ENCODE measurements around the gene ANO2.

ANO2 gene

GRCh38 chr12:5654019-5654418 is 291.0 kb downstream of the ANO2 start:
- no peak for DNase-seq

- no peak for DNase-seq
Measured at GRCh38 chr12:5650829-5651461, 294.1 kb downstream of the ANO2 start.

GRCh38 chr12:5650281-5650680 is 294.8 kb downstream of the ANO2 start:
- DNase-seq: no peak

- DNase-seq: no peak
Measured at GRCh38 chr12:5648692-5649359, 296.2 kb downstream of the ANO2 start.

GRCh38 chr12:5643266-5643665 is 301.8 kb downstream of the ANO2 start:
- no peak for DNase-seq

GRCh38 chr12:5637698-5638097 is 307.4 kb downstream of the ANO2 start:
- no peak for DNase-seq

GRCh38 chr12:5636907-5637306 is 308.2 kb downstream of the ANO2 start:
- DNase-seq: no peak

GRCh38 chr12:5633106-5633505 is 312.0 kb downstream of the ANO2 start:
- no peak for DNase-seq

- no peak for DNase-seq
Measured at GRCh38 chr12:5632453-5632852, 312.6 kb downstream of the ANO2 start.

GRCh38 chr12:5631497-5631896 is 313.6 kb downstream of the ANO2 start:
- DNase-seq: no peak

- DNase-seq: no peak
Measured at GRCh38 chr12:5630726-5631125, 314.3 kb downstream of the ANO2 start.

GRCh38 chr12:5628501-5628900 is 316.6 kb downstream of the ANO2 start:
- no peak for DNase-seq

- no peak for DNase-seq
Measured at GRCh38 chr12:5627053-5627630, 317.9 kb downstream of the ANO2 start.

GRCh38 chr12:5626151-5626550 is 318.9 kb downstream of the ANO2 start:
- no peak for DNase-seq

- no peak for DNase-seq
Measured at GRCh38 chr12:5624486-5625272, 320.4 kb downstream of the ANO2 start.

- DNase-seq: no peak
Measured at GRCh38 chr12:5623411-5623810, 321.6 kb downstream of the ANO2 start.

GRCh38 chr12:5622280-5622679 is 322.8 kb downstream of the ANO2 start:
- no peak for DNase-seq

GRCh38 chr12:5621329-5621728 is 323.7 kb downstream of the ANO2 start:
- no peak for DNase-seq

GRCh38 chr12:5620896-5621295 is 324.2 kb downstream of the ANO2 start:
- no peak for DNase-seq

GRCh38 chr12:5619628-5620027 is 325.4 kb downstream of the ANO2 start:
- DNase-seq: no peak

- no peak for DNase-seq
Measured at GRCh38 chr12:5616854-5617253, 328.2 kb downstream of the ANO2 start.

- no peak for DNase-seq
Measured at GRCh38 chr12:5615760-5616159, 329.3 kb downstream of the ANO2 start.

- no peak for DNase-seq
Measured at GRCh38 chr12:5614256-5614655, 330.8 kb downstream of the ANO2 start.
